Inferior parietal cortex (tissue), 1 donor: ENCODE measurements around the gene SKIC2.
"Not testable (repeated sequence)": the region's sequence is repeated elsewhere in the genome, so short reads cannot be mapped to it uniquely, and the experiment has no call there.

ENCODE experiments used
- DNase-seq: peaks from one replicate; pipeline ENCODE4 v3.0.0-alpha.2; 2016; ENCODE audit errors: extremely low spot score

The SKIC2 gene

GRCh38 chr6:32003301-32003700 lies 44.3 kb downstream of the SKIC2 start:
- DNase-seq, result not testable (repeated sequence)

GRCh38 chr6:32004393-32004792 lies 45.4 kb downstream of the SKIC2 start:
- not testable (repeated sequence) for DNase-seq

GRCh38 chr6:32004864-32005537 lies 46.0 kb downstream of the SKIC2 start:
- not testable (repeated sequence) for DNase-seq

GRCh38 chr6:32005538-32005880 lies 46.5 kb downstream of the SKIC2 start:
- DNase-seq, result not testable (repeated sequence)

- not testable (repeated sequence) for DNase-seq
These were observed 47.1 kb downstream of the SKIC2 start for GRCh38 chr6:32005991-32006529.

GRCh38 chr6:32007086-32007485 lies 48.1 kb downstream of the SKIC2 start:
- not testable (repeated sequence) for DNase-seq

GRCh38 chr6:32008037-32008436 lies 49.1 kb downstream of the SKIC2 start:
- not testable (repeated sequence) for DNase-seq

GRCh38 chr6:32008616-32009015 lies 49.6 kb downstream of the SKIC2 start:
- DNase-seq, result not testable (repeated sequence)

GRCh38 chr6:32009537-32009936 lies 50.6 kb downstream of the SKIC2 start:
- DNase-seq, result not testable (repeated sequence)

GRCh38 chr6:32010856-32011530 lies 52.0 kb downstream of the SKIC2 start:
- not testable (repeated sequence) for DNase-seq

GRCh38 chr6:32012941-32013617 lies 54.1 kb downstream of the SKIC2 start:
- peak; percentile 1 for DNase-seq

GRCh38 chr6:32013738-32014137 lies 54.8 kb downstream of the SKIC2 start:
- not testable (repeated sequence) for DNase-seq

GRCh38 chr6:32014547-32014946 lies 55.6 kb downstream of the SKIC2 start, which contains the start of gene C4B:
Gene C4B (plus strand): TSS chr6:32014795. CDS start chr6:32014846, 51 bp downstream.
- not testable (repeated sequence) for DNase-seq
